ENCODE data around the gene IGFBP7. TPM values are rescaled to one million over a fixed set of nuclear protein-coding genes. Genes with fewer than 3 reads are reported as not detected.

Gene IGFBP7
- total and polyA plus RNA-seq, 10 of the 15 experiments (the other 5 are each of a cell fraction or from before 2014, with no cell fraction given): 0.69 to 1.9 (median 1.4) TPM; not detected in 5

GRCh38 chr4:57044279-57044678, 65.9 kb downstream of the IGFBP7 start (continued):
- TF ChIP-seq HSF1 (IDR thresholded peaks at IDR 0.05; ENCODE audit: low read depth, low read length) (no peak), SKIL (IDR thresholded peaks at IDR 0.05; ENCODE audit: low read depth, poor library complexity, severe bottlenecking) (no peak), JUND (IDR thresholded peaks at IDR 0.05; ENCODE audit: low read depth, low read length) (no peak), SMAD5 (IDR thresholded peaks at IDR 0.05; ENCODE audit: low read depth) (no peak), BCL11A (IDR thresholded peaks at IDR 0.05; ENCODE audit: low read depth, low read length) (no peak), NR2F1 (conservative IDR thresholded peaks at IDR 0.05) (no peak), USF1 (IDR thresholded peaks at IDR 0.05; ENCODE audit: borderline replicate concordance, extremely low read length, insufficient read depth, low read depth, low read length) (no peak), HDAC2 (IDR thresholded peaks at IDR 0.05) (no peak), RELB (IDR thresholded peaks at IDR 0.05; ENCODE audit: low read depth) (no peak), EP300 (IDR thresholded peaks at IDR 0.05; ENCODE audit: borderline replicate concordance in 1 of 2, control insufficient read depth in 1 of 2, low read depth in 2 of 2, low read length in 2 of 2) (no peak), BCL3 (IDR thresholded peaks at IDR 0.05; ENCODE audit: borderline replicate concordance, insufficient read depth, low read depth, low read length, poor library complexity, severe bottlenecking) (no peak)

All from GM12878 (cell line).